ENCODE results near the gene TMEM217. TPM values are rescaled to one million over a fixed set of nuclear protein-coding genes. Genes with fewer than 3 reads are reported as not detected.

TMEM217 gene
- total RNA-seq, 1 donor from 2014 or later = not detected

DNA sequence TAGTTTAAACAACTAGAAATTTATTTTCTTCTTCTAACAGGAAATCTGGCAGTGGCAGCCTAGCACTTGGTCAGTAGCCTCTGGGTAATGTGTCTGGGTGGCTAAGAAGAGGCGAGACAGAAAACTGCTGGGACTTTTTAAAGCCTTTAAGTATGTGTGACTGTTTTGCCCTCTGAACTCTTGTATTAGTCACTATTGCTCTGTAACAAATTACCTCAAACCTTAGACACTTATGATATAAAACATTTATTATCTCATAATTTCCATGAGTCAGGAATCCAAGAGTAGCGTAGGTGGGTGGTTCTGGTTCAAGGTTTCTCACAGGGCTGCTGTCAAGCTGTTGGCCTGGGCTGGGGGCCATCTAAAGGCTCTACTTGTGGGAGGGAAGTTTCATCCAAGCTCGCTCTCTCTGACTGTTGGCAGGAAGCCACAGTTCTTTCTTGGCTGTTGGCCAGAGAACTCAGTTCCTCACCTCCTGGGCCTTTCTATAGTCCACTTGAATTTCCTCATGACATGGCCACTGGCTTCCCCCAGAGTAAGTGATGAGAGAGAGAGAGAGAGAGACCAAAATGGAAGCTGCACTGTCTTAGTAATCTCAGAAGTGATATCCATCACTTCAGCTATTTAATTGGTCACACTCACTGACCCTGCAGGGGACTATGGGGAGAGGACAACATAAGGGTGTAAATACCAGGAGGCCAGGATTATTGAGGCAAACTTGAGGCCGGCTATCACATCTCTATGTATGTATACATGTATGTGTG lies 17.8 kb downstream of the TMEM217 start:
- Mint-ChIP-seq H3K36me3 (ENCODE audit: unreplicated experiment) (no peaks in the 10 kb centered on the region), H3K27me3 (ENCODE audit: unreplicated experiment) (peaks cover 3% of the 10 kb centered on the region), H3K9me3 (ENCODE audit: unreplicated experiment) (no peaks in the 10 kb centered on the region), H3K4me3 (ENCODE audit: unreplicated experiment) (no peak overlapping the region), H3K4me1 (ENCODE audit: low read depth, unreplicated experiment) (no peaks in the 10 kb centered on the region), H3K27ac (ENCODE audit: unreplicated experiment) (no peak overlapping the region)
- TF ChIP-seq, protein P1, sequence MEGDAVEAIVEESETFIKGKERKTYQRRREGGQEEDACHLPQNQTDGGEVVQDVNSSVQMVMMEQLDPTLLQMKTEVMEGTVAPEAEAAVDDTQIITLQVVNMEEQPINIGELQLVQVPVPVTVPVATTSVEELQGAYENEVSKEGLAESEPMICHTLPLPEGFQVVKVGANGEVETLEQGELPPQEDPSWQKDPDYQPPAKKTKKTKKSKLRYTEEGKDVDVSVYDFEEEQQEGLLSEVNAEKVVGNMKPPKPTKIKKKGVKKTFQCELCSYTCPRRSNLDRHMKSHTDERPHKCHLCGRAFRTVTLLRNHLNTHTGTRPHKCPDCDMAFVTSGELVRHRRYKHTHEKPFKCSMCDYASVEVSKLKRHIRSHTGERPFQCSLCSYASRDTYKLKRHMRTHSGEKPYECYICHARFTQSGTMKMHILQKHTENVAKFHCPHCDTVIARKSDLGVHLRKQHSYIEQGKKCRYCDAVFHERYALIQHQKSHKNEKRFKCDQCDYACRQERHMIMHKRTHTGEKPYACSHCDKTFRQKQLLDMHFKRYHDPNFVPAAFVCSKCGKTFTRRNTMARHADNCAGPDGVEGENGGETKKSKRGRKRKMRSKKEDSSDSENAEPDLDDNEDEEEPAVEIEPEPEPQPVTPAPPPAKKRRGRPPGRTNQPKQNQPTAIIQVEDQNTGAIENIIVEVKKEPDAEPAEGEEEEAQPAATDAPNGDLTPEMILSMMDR (IDR thresholded peaks at IDR 0.05; ENCODE audit: partially characterized antibody, unreplicated experiment) = no peak
- DNase-seq = no peak

DNA sequence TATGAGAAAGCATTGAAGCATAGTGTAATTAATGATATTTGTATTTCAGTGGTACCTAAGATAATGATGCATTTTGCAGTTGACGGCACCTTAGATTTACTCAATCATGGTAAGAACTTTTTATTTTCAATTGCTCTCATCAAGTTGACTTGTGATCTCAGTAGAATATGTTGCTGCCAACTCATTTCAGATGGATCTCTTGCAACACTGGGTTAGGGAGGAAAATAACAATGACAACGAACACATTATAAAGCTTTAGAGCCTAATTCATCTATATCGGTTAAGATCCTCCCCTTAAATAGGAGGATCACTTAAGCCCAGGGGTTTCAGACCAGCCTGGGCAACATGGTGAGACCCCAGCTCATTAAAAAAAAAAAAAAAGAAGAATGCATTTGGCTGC lies 18.4 kb downstream of the TMEM217 start:
- TF ChIP-seq, protein P1 (IDR thresholded peaks at IDR 0.05; ENCODE audit: partially characterized antibody, unreplicated experiment) = no peak
- DNase-seq = no peak
- no peak overlapping the region for H3K4me3 Mint-ChIP-seq (ENCODE audit: unreplicated experiment)
- H3K4me1 Mint-ChIP-seq (ENCODE audit: low read depth, unreplicated experiment) = no peaks in the 10 kb centered on the region
- H3K36me3 Mint-ChIP-seq (ENCODE audit: unreplicated experiment) = no peaks in the 10 kb centered on the region
- H3K27me3 Mint-ChIP-seq (ENCODE audit: unreplicated experiment) = peaks cover 3% of the 10 kb centered on the region
- no peak overlapping the region for H3K27ac Mint-ChIP-seq (ENCODE audit: unreplicated experiment)
- H3K9me3 Mint-ChIP-seq (ENCODE audit: unreplicated experiment) = no peaks in the 10 kb centered on the region

DNA sequence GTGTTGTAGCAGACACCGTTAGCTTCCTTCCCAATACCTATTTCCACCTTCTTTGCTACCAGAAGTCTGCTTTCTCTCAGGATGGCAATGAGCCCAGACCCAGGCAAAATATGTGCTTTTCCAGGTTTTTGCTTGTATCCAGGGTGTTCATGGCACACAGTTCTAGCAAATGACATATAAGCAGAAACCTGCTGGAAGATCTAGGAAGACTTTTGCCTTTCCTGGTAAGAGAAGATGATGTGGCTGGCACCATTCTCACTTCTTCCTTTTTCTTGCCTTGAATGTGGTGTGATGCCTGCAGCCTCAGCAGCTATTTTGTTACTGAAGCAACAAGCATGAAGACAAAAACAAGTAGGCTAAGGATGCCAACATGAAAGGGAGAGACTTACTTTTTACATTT lies 19.6 kb downstream of the TMEM217 start:
- no peak overlapping the region for H3K27ac Mint-ChIP-seq (ENCODE audit: unreplicated experiment)

GRCh38 chr6:37237789-37238188 lies 20.2 kb downstream of the TMEM217 start:
- H3K4me3 Mint-ChIP-seq (ENCODE audit: unreplicated experiment) = no peak overlapping the region
- TF ChIP-seq, protein P1 (IDR thresholded peaks at IDR 0.05; ENCODE audit: partially characterized antibody, unreplicated experiment) = no peak

More for the DNA sequence above, 19.6 kb downstream of the TMEM217 start:
- TF ChIP-seq, protein P1 (IDR thresholded peaks at IDR 0.05; ENCODE audit: partially characterized antibody, unreplicated experiment) = no peak
- no peaks in the 10 kb centered on the region for H3K9me3 Mint-ChIP-seq (ENCODE audit: unreplicated experiment)
- H3K4me1 Mint-ChIP-seq (ENCODE audit: low read depth, unreplicated experiment) = no peaks in the 10 kb centered on the region
- DNase-seq = no peak
- no peaks in the 10 kb centered on the region for H3K36me3 Mint-ChIP-seq (ENCODE audit: unreplicated experiment)
- H3K27me3 Mint-ChIP-seq (ENCODE audit: unreplicated experiment) = peaks cover 3% of the 10 kb centered on the region
- no peak overlapping the region for H3K4me3 Mint-ChIP-seq (ENCODE audit: unreplicated experiment)

DNA sequence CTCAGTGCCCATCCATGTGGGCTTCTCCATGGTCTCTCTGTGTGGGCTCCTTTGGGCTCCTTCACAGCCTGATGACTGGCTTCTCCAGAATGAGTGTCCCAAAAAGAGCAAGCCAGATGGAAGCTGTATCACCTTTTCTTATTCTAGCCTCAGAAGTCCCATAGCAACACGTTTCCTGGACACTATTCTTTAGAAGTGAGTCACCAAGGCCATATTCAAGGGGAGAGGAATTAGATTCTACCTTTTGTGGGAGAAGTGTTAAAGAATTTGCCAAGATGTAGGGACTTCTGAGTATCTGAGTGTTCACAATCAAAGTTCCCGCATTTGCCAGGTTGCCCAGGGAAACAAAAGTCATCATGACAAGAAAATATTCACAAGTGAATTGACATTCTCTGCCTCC lies 21.0 kb downstream of the TMEM217 start:
- Mint-ChIP-seq H3K9me3 (ENCODE audit: unreplicated experiment) (no peaks in the 10 kb centered on the region), H3K36me3 (ENCODE audit: unreplicated experiment) (no peaks in the 10 kb centered on the region), H3K4me3 (ENCODE audit: unreplicated experiment) (no peak overlapping the region), H3K27me3 (ENCODE audit: unreplicated experiment) (peaks cover 3% of the 10 kb centered on the region), H3K27ac (ENCODE audit: unreplicated experiment) (no peak overlapping the region), H3K4me1 (ENCODE audit: low read depth, unreplicated experiment) (no peaks in the 10 kb centered on the region)
- DNase-seq = no peak
- TF ChIP-seq, protein P1 (IDR thresholded peaks at IDR 0.05; ENCODE audit: partially characterized antibody, unreplicated experiment) = no peak

More at GRCh38 chr6:37237789-37238188, 20.2 kb downstream of the TMEM217 start:
- peaks cover 3% of the 10 kb centered on the region for H3K27me3 Mint-ChIP-seq (ENCODE audit: unreplicated experiment)
- H3K36me3 Mint-ChIP-seq (ENCODE audit: unreplicated experiment) = no peaks in the 10 kb centered on the region
- H3K4me1 Mint-ChIP-seq (ENCODE audit: low read depth, unreplicated experiment) = no peaks in the 10 kb centered on the region
- no peak overlapping the region for H3K27ac Mint-ChIP-seq (ENCODE audit: unreplicated experiment)
- H3K9me3 Mint-ChIP-seq (ENCODE audit: unreplicated experiment) = no peaks in the 10 kb centered on the region
- no peak for DNase-seq

Data from glutamatergic neuron (in vitro differentiated cells).